Iris pigment epithelial cell (primary cell): ENCODE measurements around the gene LRIG3.
"Not testable (repeated sequence)": the region's sequence is repeated elsewhere in the genome, so short reads cannot be mapped to it uniquely, and the experiment has no call there.

Source experiments
- DNase-seq: peaks from one replicate; pipeline ENCODE4 v3.0.0-alpha.2; 2011; ENCODE audit warnings: low read depth

The LRIG3 gene

DNA sequence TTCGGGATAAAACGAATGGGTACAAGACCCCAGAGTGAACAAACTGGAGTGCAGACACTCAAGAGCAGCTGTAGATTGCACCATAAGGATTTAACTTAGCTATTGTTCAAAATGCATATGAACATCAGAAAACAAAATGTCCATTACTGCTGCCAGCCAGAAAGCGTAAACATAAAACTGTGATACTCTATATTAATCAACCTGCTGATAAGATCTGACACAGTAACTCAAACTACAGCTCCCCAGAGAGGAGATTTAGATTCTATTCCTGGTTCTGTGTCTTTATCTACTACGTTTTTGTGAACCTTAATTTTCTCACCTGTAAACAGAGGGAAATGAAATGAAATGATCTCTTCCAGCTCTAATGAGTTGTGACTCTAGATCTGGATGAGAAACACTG lies 22.3 kb downstream of the LRIG3 start:
- no peak for DNase-seq

DNA sequence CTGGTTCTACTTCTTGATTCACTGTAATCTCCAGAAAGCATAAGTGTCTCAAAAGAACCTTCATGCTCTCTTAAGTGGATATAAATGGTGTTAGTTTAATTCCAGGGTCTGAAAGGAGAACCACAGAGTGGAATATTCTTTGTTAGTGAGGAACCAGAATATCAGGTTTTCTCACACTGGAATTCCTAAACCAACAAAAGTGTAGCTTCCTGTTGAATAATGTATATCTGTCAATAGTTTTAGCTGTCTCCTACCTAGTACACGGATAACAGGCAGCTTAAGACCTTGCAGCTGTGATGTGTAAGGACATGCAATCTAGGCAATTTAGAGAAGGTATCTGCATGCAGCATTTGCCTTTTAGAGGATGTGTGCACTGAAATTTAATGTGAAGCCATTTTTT lies 24.0 kb downstream of the LRIG3 start:
- DNase-seq, result no peak

GRCh38 chr12:58895053-58895452 lies 25.3 kb downstream of the LRIG3 start:
- DNase-seq, result no peak

GRCh38 chr12:58894040-58894439 lies 26.3 kb downstream of the LRIG3 start:
- no peak for DNase-seq

DNA sequence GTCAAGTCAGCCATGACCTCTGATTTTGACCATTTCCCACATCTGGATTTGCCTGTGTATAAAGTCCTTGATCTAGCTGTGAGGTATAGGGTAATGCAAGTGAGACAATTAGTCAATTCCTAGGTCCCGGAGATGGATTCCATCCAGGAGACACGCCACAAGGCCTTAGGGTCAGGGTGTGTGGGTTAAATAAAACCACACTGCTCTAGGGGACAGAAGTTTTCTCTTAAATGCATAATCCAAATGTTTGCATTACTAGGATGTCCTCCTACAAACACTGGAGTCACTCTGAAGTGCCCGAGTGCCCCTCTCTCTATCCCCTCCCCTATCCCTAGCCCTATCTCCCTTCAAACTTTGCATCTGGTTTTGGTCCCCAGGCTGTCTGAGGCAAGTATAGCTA lies 26.8 kb downstream of the LRIG3 start:
- peak; percentile 63 for DNase-seq

- no peak for DNase-seq
Observed at GRCh38 chr12:58889557-58889956, 30.7 kb downstream of the LRIG3 start.

- DNase-seq, result peak; percentile 85
Observed at GRCh38 chr12:58888131-58888783, 32.0 kb downstream of the LRIG3 start.

- no peak for DNase-seq
Observed at GRCh38 chr12:58887068-58887467, 33.2 kb downstream of the LRIG3 start.

- DNase-seq, result no peak
Observed at GRCh38 chr12:58886474-58886873, 33.8 kb downstream of the LRIG3 start.

DNA sequence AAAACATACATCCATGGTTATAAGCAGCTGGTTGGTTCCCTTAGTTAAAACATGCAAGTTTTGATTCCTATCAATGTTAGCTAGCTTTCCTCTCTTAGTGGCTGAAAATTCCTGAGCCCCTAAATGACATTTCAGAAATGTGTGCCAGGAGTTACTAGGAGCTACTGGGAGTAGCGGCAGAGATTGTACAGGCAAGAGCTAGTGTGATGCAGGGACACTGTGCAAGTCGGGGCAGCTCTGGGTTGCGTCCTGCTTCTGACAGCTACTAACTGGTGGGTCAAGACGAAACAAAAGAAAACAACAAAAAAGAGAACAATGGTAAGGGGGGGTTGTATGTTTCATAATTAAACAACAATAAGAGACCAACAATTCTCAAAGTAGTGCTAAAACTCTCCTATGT lies 35.4 kb downstream of the LRIG3 start:
- DNase-seq, result no peak

DNA sequence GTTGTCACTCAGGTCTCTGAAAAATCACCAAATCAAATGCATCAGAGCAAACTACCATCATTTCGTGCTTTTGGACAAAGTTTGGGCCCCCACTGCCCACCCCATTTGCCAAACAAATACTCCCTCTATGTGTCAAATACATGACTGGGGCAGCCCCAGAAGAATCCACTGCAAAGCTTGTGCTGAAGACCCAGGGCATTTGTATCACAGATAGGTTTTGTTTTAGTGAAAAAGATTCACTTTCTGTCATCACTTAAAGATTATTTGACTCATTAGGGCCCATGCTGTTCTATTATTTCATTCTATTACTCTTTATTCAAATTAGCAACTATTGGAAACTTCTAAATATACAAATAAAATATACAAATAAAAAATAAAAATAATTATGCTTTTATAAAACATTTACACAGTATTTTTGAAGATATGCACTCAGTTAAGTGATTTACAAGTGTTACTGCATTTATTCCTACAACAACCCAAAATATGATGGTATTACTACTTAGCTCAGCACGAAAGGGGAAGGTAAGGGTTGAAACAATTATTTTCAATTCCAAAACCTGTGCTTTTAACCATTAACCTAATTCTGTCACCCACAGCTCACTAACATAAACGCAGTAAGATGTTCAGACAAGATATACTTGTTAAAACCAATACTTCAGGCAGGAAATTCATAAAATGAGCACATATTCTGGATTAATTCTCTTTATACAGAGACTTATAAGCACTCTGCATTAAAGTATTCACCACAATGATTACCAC lies 36.5 kb downstream of the LRIG3 start:
- no peak for DNase-seq

DNA sequence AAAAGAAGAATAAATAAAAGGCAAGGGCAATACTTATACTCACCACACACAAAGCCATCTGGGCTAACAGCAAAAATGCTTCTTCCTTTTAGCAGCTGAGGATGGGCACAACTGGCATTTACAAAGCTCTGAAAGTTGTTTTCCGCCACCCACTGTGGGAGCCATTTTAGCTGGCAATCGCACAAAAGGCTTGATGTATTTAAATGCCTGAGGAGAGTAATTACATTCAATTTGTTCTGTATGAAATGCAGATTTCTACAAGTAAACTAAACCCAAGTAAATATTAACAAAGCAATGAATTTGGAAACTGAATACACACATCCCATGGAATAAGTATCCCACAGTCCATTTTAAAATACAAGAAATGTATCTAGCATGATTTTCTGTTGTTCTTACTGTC lies 37.5 kb downstream of the LRIG3 start:
- DNase-seq, result no peak

- no peak for DNase-seq
Observed at GRCh38 chr12:58881816-58882215, 38.5 kb downstream of the LRIG3 start.

- no peak for DNase-seq
Observed at GRCh38 chr12:58880639-58881038, 39.7 kb downstream of the LRIG3 start.

DNA sequence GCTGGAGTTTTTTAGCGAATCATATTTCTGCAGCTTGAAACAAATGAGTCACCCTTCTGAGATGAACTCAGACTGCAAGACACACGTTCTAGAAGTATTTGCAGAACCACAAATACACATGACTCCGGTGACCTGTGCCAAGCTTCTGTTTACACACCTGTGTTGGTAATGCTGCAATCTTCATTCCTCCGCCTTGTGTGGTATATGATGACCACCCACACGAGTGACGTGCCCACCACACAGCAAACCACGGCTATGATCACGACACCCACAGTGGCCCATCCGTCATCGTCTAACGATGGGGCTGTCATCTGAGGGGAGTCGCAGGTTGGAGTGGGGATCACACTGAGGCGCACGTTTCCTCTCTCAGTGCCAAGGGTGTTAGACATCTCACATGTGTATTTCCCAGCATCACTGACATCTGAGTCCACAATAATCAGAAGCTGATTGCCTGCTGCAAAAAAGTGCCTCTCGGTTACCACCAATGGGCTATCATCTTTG lies 43.0 kb downstream of the LRIG3 start:
- DNase-seq, result peak; percentile 98

DNA sequence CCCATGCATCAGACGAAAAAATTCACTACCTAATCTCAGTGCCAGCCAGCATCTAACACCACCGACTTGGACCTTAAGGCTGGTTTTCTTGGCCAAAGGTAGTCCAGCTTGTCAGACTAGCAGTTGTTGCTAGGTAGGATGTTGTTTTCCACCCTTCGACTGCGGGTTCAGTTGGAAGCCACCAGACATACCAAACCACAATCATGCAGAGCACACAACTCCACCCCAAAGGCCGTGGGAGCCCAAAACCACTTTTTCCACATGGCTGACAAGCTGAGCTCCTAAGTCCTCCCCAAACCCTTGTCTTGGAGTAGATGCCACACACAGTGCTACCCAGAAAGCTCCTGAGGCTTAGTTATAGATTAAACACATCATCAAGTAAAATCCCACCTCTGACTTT lies 46.8 kb downstream of the LRIG3 start:
- peak; percentile 42 for DNase-seq

DNA sequence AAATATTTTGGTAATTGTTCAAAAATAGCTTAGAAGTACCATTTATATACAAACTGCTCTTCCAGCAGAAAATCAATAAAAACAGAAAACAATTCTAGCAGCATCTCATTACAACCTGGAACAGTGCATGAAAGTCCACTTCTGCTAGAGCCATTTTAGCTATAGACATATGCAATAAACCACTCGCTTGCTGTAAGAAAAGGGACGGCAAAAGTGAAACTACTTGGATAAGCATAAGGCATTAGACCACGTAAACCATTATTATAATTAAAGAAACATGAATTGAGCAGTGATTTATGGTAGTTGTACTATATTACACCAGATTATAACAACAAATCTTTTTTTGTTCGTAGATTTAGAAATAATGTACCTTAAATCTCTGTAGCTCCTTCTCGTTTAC lies 48.7 kb downstream of the LRIG3 start:
- DNase-seq, result no peak

DNA sequence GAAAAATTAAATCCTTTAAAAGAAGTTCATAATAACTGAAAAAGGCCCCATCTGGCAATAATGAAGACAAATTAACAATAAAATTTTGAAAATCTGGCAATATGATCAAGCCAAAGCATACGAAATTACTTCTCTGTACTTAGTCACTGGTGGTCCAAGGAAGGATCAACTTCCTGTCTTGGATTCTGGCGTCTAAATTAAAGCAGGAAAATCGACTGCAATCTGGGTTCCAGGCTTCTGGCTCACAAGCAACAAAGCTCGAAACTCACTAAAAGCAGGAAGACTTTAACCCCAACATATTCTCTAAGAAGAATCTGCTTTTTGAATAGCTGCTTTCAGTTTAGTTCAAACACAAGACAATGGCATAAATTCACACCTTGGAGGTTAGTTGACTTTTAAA lies 49.7 kb downstream of the LRIG3 start:
- DNase-seq, result no peak

GRCh38 chr12:58860788-58861240 lies 59.5 kb downstream of the LRIG3 start:
- DNase-seq, result no peak

DNA sequence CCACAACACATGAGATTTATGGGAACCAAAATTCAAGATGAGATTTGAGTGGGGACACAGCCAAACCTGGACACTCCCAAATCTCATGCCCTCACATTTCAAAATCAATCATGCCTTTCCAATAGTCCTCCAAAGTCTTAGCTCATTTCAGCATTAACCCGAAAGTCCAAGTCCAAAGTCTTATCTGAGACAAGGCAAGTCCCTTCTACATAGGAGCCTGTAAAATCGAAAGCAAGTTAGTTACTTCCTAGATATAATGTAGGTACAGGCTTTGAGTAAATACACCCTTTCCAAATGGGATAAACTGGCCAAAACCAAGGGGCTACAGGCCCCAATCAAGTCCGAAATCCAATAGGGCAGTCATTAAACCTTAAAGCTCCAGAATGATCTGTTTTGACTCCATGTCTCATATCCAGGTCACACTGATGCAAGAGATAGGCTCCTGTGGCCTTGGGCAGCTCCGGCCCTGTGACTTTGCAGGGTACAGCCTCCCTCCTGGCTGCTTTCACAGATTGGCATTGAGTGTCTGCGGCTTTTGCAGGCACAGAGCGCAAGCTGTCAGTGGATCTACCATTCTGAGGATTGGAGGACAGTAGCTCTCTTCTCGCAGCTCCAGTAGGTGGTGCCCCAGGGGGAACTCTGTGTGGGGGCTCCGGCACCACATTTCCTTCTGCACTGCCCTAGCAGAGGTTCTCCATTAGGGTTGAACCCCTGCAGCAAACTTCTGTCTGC lies 60.1 kb downstream of the LRIG3 start:
- DNase-seq, result no peak

- no peak for DNase-seq
Observed at GRCh38 chr12:58858030-58858429, 62.3 kb downstream of the LRIG3 start.

DNA sequence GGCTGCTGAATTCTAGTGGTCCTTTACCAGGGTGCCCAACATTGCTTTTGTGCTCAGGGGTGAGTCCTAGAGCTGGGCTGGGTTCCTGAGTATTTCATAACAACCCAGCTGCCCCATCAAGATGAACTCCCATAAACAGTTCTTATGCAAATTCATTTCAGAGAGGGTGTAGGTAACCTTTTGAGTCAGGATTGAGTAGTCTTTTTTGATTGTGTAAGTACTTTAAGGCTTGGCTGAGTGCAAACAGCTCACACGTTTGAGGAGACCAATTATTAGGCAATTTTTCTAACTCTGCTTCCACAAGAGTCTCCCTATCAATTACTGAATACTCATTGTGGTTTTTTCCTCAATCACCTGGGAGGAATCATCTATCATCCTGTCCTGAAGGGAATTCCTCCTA lies 63.1 kb downstream of the LRIG3 start:
- peak; percentile 32 for DNase-seq

DNA sequence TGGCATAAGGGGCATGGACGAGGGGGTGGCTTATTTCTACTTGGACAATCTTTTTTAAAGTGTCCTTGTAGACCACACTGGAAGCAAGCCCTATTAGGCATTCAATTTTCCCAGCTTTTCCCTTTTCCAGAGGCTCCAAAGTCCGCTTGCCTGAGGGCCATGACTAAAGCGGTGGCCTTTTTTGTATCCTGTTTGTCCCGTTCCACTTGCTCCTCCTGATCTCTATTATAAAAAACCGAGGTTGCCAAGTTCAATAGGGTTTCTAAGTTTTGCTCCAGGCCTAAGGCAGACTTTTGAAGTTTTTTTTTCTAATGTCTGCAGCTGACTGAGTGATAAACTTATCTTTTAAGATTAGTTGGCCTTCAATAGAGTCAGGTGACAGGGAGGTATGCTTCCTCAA lies 64.7 kb downstream of the LRIG3 start:
- not testable (repeated sequence) for DNase-seq
